ENCODE measurements around the gene IRF4. TPM values are rescaled to one million over a fixed set of nuclear protein-coding genes. Genes with fewer than 3 reads are reported as not detected.

IRF4 gene
- total RNA-seq, 1 donor from 2014 or later: not detected

GRCh38 chr6:415087-415486 is 23.5 kb downstream of the IRF4 start:
- Mint-ChIP-seq H3K4me3 (no peak overlapping the region), H3K9me3 (peaks cover 22% of the 10 kb centered on the region), H3K4me1 (peaks cover 11% of the 10 kb centered on the region), H3K27me3 (ENCODE audit: low read depth) (peaks cover 43% of the 10 kb centered on the region), H3K27ac (no peak overlapping the region), H3K36me3 (no peaks in the 10 kb centered on the region)
- TF ChIP-seq CTCF (IDR thresholded peaks at IDR 0.05; ENCODE audit: unreplicated experiment): no peak
- no peak for DNase-seq (ENCODE audit: low spot score in 2 of 2, unreplicated experiment in 2 of 2)

- DNase-seq (ENCODE audit: low spot score in 2 of 2, unreplicated experiment in 2 of 2): no peak
- TF ChIP-seq CTCF (IDR thresholded peaks at IDR 0.05; ENCODE audit: unreplicated experiment): no peak
- Mint-ChIP-seq H3K27me3 (ENCODE audit: low read depth) (peaks cover 2% of the 10 kb centered on the region), H3K9me3 (peaks cover 11% of the 10 kb centered on the region), H3K36me3 (no peaks in the 10 kb centered on the region), H3K27ac (no peak overlapping the region), H3K4me3 (no peak overlapping the region), H3K4me1 (no peaks in the 10 kb centered on the region)
Measured at GRCh38 chr6:421211-421610, 29.7 kb downstream of the IRF4 start.

- no peak for TF ChIP-seq CTCF (IDR thresholded peaks at IDR 0.05; ENCODE audit: unreplicated experiment)
- H3K9me3 Mint-ChIP-seq: peaks cover 9% of the 10 kb centered on the region
- H3K4me1 Mint-ChIP-seq: no peaks in the 10 kb centered on the region
- DNase-seq (ENCODE audit: low spot score in 2 of 2, unreplicated experiment in 2 of 2): no peak
- no peaks in the 10 kb centered on the region for H3K27me3 Mint-ChIP-seq (ENCODE audit: low read depth)
- H3K27ac Mint-ChIP-seq: no peak overlapping the region
- H3K4me3 Mint-ChIP-seq: no peak overlapping the region
- H3K36me3 Mint-ChIP-seq: no peaks in the 10 kb centered on the region
Measured at GRCh38 chr6:422433-423054, 31.0 kb downstream of the IRF4 start.

GRCh38 chr6:423055-423798 is 31.7 kb downstream of the IRF4 start:
- DNase-seq (ENCODE audit: low spot score in 2 of 2, unreplicated experiment in 2 of 2): no peak
- Mint-ChIP-seq H3K4me1 (no peaks in the 10 kb centered on the region), H3K27ac (no peak overlapping the region), H3K4me3 (no peak overlapping the region), H3K27me3 (ENCODE audit: low read depth) (peaks cover 2% of the 10 kb centered on the region), H3K36me3 (no peaks in the 10 kb centered on the region), H3K9me3 (peaks cover 9% of the 10 kb centered on the region)
- no peak for TF ChIP-seq CTCF (IDR thresholded peaks at IDR 0.05; ENCODE audit: unreplicated experiment)

- TF ChIP-seq CTCF (IDR thresholded peaks at IDR 0.05; ENCODE audit: unreplicated experiment): no peak
- DNase-seq (ENCODE audit: low spot score in 2 of 2, unreplicated experiment in 2 of 2): no peak
- Mint-ChIP-seq H3K4me1 (no peaks in the 10 kb centered on the region), H3K27ac (no peak overlapping the region), H3K9me3 (peaks cover 9% of the 10 kb centered on the region), H3K4me3 (no peak overlapping the region), H3K36me3 (no peaks in the 10 kb centered on the region), H3K27me3 (ENCODE audit: low read depth) (peaks cover 4% of the 10 kb centered on the region)
Measured at GRCh38 chr6:423799-424345, 32.3 kb downstream of the IRF4 start.

Measured in mesothelial cell of epicardium (in vitro differentiated cells).